Smooth muscle cell of the brain vasculature (primary cell): ENCODE results near the gene ANK2.
A peak's percentile ranks its signal among the peaks of the same experiment; 100 is the strongest.
"Not testable (repeated sequence)": the region's sequence is repeated elsewhere in the genome, so short reads cannot be mapped to it uniquely, and the experiment has no call there.

Experiments
- DNase-seq: peaks from one replicate; pipeline ENCODE4 v3.0.0-alpha.2; 2012; ENCODE audit warnings: low read depth, low spot score

The ANK2 gene

DNA sequence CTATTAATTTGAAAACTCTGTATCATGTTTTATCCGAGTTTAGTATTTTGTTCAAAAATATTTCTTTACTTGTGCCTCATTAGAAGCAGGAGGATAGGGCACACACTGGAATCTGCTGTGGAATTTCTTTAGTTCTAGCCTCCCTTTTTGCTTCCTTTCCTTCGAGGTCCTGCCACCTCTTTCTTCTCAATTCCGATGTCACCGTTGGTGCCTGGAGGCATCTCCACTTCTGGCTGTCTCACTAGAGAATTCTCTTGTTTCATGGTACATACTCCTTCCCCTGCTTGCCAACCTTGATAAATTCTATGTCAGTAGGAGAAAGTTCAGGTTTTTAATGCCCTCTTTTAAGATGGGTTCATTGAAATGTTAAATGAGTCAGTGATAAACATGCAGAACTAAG, 140.1 kb downstream of the ANK2 start:
- DNase-seq, result no peak

GRCh38 chr4:113209153-113209552, 159.7 kb downstream of the ANK2 start:
- DNase-seq, result no peak

DNA sequence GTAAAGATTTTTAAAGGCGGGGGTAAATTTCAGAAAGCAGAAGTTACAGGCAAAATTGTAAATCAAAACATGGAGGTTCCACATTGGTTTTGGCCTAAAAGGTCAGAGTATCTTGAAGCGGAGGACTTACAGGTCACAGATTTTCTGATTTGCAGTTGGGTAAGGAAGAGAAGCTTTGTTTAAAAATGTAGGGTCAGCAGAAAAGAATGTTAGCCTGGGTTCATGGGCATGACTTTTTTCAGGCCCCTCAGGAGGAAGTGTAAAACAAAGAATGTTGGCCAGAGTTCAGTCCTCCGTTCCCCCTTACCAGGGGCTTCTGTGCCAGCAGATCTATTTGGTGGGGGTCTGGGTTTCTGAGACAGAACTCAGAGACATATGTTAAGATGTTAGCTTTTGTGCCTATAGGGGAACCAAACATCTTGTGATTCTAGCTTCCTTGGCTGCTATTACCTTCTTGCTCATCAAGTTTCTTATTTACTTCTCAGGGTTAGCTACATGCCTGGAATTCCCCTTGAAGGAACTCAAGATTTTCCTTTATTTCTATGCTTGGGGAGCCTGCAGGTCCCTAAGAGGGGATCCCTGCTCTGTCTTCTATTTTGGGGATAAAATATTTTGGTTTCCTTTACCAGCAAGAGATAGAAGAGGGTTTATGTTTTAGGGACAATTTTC, 160.3 kb downstream of the ANK2 start:
- DNase-seq, result no peak

DNA sequence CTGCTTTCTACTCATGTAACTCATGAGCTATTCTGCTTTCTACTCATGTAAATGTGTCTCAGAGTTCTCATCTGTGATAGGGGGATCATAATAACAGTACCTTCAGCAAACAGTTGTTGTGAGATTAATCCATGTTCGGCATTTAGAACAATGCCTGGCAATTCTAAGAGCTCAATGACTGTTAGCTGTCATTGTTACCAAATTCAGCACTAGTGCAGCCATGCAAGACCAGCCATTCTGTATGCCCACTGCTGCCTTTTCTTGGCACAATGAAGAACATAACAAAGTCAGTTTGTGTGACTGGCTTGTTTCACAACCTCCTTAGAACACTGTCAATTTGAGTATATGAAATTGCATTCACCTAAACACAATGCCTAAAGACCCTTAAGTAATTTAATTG, 163.2 kb downstream of the ANK2 start:
- no peak for DNase-seq

GRCh38 chr4:113221990-113222389, 172.5 kb downstream of the ANK2 start:
- DNase-seq, result no peak

DNA sequence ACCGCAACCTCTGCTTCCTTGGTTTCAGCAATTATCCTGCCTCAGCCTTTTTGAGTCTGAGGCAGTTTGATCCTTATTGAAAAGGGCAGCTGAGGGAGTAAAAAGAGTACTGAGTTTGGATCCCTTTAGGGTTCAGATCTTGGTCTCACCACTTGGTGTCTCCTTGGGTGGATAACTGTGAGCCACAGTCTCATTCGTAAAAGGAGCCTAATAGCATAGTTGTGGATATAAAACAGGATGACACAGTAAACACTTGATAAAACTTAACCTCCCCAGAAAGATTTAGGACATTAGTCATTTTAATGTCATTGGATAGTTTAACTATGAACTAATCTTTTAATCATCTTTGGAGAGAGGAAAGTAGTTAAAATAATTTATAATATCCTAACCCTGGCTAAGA, 173.0 kb downstream of the ANK2 start:
- no peak for DNase-seq

DNA sequence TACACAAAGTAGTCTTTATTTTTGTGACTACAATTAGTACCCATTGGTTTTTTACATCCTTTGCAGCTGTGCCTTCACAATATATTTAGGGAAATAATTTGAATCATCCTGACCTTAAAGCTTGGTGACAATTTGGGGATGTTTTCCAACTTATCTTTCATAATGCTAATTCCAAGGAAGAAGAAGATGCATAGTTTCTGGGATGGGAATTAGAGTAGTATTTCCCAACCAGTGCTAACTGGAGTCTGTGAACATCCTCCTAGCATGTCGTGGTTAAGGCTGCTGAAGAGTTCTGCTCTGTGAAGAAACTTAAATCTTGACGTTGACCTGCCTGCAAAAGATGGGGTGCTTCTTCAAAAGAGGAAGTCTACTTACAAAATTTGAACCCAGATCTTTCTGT, 173.5 kb downstream of the ANK2 start:
- DNase-seq, result no peak

DNA sequence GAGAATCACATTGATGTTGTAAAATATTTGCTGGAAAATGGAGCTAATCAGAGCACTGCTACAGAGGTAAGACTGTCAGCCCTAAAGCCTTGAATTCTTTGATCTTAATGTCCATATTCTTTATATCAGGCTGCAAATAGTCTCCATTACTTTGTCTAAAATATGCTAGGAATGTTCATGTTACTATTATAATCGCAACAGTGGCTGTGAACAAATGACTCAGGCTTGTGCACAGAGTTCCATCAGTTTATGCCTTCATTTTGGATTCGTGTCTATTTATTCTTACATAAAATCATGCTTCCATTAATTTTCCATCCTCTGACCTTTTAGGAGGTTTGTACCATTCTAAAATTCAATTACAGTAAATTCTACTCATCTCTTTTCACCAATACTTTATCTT, 182.7 kb downstream of the ANK2 start:
- DNase-seq, result no peak

- DNase-seq, result no peak
These were observed 187.5 kb downstream of the ANK2 start for GRCh38 chr4:113236916-113237315.

DNA sequence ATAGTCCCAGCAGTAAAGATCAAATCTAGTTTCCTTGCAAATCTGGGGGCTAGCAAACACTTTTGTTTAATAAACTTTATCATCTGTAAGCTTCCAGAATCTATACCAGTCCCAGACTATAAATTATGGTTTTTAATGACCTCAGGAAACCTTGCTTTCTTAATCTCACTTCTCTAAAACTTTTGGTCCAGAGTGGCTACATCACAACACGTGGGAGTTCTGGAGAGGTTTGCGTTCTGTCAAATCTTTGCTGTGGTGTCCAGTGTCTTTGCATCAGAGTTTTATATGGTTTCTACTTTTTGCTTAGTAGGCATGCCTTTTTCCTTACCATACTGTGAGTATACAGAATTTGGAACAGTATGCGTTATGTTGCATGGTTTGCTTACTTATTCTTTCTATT, 193.9 kb downstream of the ANK2 start:
- no peak for DNase-seq

GRCh38 chr4:113244747-113245146, 195.3 kb downstream of the ANK2 start:
- not testable (repeated sequence) for DNase-seq

DNA sequence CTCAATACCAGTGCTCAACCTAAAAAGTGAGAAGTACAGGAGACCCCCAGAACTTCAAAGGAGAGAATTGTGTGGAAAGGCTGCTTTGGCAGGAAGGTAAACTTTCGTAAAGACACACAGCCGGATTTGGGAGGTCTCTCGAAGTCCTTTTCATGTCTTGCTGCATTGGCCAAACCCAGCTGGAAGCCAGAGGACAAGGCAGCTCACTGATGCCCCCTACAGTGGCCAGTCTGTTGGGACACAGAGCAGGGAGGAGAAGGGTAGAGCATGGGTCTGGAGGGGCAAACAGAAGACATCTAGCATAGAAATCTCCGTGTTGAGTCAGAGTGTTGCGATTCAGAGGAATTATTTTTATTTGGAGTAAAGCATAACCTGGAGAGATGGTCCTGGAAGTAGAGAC, 198.9 kb downstream of the ANK2 start:
- DNase-seq, result no peak

- DNase-seq, result no peak
These were observed 206.2 kb downstream of the ANK2 start for GRCh38 chr4:113255628-113256027.

- DNase-seq, result no peak
These were observed 207.5 kb downstream of the ANK2 start for GRCh38 chr4:113256946-113257345.

DNA sequence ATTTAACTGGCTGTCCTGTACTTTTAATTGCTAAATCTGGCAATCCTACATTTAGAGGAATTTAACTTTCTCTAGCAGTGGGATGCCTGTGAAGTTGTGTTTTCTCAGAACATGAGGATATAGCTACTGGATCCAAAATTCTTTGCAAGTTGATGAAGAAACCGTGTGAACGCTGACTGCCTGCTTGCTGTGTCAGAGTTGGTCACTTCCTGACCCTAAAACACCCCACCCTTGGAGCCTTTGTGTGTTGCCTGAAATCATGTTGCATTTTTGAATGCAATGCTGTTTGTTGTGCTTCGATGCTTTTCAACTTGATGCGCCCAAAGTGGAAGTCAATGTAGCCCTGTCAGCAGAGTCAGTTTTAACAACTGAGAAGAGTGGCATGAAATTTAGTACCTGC, 211.2 kb downstream of the ANK2 start:
- no peak for DNase-seq

DNA sequence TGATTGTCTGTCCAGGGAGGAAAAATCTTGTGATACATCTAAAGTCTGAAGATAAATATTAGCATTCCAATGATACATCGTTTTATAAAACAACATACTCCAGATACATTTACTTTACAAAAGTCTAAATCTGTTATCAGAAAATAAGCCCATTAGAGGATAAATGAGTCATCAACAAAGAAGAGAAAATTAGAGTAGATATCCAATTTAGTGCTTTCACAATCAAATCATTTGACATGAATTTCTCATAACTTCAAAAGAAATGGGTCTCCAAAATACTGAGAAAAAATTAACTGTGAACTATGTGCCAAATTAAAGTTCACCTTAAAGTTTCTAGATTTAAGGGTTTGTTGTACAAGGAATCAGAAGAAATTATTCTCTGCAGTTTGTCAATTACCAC, 213.8 kb downstream of the ANK2 start:
- DNase-seq, result no peak

GRCh38 chr4:113270520-113271319, 221.3 kb downstream of the ANK2 start:
- DNase-seq, result no peak

GRCh38 chr4:113272523-113272922, 223.1 kb downstream of the ANK2 start:
- DNase-seq, result no peak

GRCh38 chr4:113273721-113274220, 224.3 kb downstream of the ANK2 start:
- no peak for DNase-seq

DNA sequence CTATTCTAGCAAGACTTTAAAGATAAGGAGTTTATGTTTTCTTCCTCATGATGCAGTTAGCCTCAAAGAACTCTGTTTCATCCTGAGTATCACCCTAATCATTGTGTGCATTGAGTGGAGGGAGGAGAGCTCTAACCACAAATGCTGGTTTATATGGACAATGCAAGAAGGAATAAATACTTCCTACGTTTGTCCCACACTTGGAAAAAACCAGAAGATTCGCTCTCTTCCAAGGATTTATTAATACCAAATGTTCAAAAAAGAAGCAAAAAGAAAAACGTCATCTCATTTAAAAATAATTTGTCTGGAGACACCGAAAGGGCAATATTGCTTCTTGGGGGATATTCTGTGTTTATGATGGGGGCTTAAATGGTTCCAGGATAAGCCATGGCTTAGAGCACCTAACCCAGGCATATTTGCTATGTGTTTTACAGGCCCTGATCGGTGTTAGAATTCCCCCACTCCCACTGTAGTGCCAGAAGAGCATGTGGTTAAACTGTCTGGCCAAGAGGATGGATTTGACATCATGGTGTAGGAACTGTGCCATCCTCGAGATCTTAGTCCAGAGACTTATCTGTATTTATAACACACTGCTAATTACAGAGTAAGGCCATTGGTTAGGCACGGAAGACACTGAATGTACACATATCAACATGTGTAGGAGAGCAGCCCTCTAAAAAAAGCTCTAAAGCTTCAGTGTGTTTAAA, 227.2 kb downstream of the ANK2 start:
- DNase-seq, result no peak

- DNase-seq, result peak; percentile 59
These were observed 229.0 kb downstream of the ANK2 start for GRCh38 chr4:113278324-113278934.

DNA sequence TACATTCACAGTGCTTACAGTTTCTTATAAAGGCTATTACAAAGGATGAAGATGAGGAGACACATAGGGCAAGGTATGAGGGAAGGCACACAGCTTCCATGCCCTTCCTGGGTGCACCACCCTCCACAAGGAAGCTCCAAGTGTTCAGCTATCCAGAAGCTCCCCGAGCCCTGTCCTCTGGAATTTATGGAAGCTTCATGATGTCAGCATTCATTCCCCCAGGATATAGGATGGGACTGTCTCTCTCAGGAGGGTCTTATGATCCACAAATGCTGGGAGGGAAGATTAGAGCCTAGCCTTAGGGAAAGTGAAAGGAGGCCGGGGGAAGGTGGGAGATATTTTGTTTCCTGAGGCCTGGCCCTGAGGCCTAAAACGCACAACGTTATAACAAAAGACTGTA, 236.0 kb downstream of the ANK2 start:
- no peak for DNase-seq
